Ishikawa (cell line): ENCODE data around the gene TEX10.

Source experiments
- CEBPB ChIP-seq: IDR thresholded peaks from 2 replicates; pipeline ENCODE4 v1.6.1; 2012
- CREB1 ChIP-seq: IDR thresholded peaks from 2 replicates; pipeline ENCODE4 v1.6.1; 2012; ENCODE audit warnings: low read depth
- EGR1 ChIP-seq: IDR thresholded peaks from 2 replicates; pipeline ENCODE4 v1.6.1; 2012
- EP300 ChIP-seq: IDR thresholded peaks from 2 replicates; pipeline ENCODE4 v1.6.1; 2012; ENCODE audit warnings: borderline replicate concordance
- FOXM1 ChIP-seq: IDR thresholded peaks from 2 replicates; pipeline ENCODE4 v1.6.1; 2012; ENCODE audit warnings: low read depth, borderline replicate concordance
- NFIC ChIP-seq: IDR thresholded peaks from 2 replicates; pipeline ENCODE4 v1.6.1; 2012
- RAD21 ChIP-seq: IDR thresholded peaks from 2 replicates; pipeline ENCODE4 v1.6.1; 2012; ENCODE audit warnings: low read depth
- TAF1 ChIP-seq: IDR thresholded peaks from 2 replicates; pipeline ENCODE4 v1.6.1; 2012; ENCODE audit warnings: low read depth, mild to moderate bottlenecking
- TCF12 ChIP-seq: IDR thresholded peaks from 2 replicates; pipeline ENCODE4 v1.6.1; 2012; ENCODE audit warnings: low read depth
- TEAD4 ChIP-seq: IDR thresholded peaks from 2 replicates; pipeline ENCODE4 v1.6.1; 2012
- YY1 ChIP-seq: IDR thresholded peaks from 2 replicates; pipeline ENCODE4 v1.6.1; 2012; ENCODE audit warnings: low read depth
- ZBTB7A ChIP-seq: IDR thresholded peaks from 2 replicates; pipeline ENCODE4 v1.6.1; 2012; ENCODE audit warnings: low read depth
- TF ChIP-seq, protein P1 (sequence below): IDR thresholded peaks from 2 replicates; pipeline ENCODE4 v1.6.1; 2012; ENCODE audit warnings: low read depth, mild to moderate bottlenecking
- TF ChIP-seq, protein P2 (sequence below): IDR thresholded peaks from 2 replicates; pipeline ENCODE4 v1.6.1; 2012
- TF ChIP-seq, protein P3 (sequence below): IDR thresholded peaks from 2 replicates; pipeline ENCODE4 v1.6.1; 2012

TEX10 gene

DNA sequence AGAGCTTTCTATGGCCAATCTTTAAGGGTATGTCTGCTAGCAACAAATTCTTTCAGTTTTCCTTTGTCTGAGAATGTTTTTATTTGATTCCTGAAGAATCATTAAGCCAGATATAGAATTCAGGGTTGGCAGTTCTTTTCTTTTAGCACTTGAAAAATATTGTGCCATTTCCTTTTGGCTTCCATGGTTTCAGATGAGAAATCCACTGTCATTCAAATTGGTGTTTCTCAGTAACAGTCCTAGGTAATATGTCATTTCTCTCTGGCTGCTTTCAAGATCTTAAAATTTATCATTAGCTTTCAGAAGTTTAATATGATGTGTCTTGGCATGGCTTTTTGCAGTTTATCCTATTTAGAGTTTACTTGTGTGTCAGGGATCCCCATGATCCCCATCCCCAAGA, 67.7 kb downstream of the TEX10 start:
- TF ChIP-seq TCF12 (no peak), TAF1 (no peak), FOXM1 (no peak), CEBPB (no peak), ZBTB7A (no peak), EGR1 (no peak), YY1 (no peak), CREB1 (no peak), NFIC (no peak), RAD21 (no peak), EP300 (no peak), TEAD4 (no peak)
- TF ChIP-seq, protein P1, sequence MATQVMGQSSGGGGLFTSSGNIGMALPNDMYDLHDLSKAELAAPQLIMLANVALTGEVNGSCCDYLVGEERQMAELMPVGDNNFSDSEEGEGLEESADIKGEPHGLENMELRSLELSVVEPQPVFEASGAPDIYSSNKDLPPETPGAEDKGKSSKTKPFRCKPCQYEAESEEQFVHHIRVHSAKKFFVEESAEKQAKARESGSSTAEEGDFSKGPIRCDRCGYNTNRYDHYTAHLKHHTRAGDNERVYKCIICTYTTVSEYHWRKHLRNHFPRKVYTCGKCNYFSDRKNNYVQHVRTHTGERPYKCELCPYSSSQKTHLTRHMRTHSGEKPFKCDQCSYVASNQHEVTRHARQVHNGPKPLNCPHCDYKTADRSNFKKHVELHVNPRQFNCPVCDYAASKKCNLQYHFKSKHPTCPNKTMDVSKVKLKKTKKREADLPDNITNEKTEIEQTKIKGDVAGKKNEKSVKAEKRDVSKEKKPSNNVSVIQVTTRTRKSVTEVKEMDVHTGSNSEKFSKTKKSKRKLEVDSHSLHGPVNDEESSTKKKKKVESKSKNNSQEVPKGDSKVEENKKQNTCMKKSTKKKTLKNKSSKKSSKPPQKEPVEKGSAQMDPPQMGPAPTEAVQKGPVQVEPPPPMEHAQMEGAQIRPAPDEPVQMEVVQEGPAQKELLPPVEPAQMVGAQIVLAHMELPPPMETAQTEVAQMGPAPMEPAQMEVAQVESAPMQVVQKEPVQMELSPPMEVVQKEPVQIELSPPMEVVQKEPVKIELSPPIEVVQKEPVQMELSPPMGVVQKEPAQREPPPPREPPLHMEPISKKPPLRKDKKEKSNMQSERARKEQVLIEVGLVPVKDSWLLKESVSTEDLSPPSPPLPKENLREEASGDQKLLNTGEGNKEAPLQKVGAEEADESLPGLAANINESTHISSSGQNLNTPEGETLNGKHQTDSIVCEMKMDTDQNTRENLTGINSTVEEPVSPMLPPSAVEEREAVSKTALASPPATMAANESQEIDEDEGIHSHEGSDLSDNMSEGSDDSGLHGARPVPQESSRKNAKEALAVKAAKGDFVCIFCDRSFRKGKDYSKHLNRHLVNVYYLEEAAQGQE: no peak
- TF ChIP-seq, protein P2, sequence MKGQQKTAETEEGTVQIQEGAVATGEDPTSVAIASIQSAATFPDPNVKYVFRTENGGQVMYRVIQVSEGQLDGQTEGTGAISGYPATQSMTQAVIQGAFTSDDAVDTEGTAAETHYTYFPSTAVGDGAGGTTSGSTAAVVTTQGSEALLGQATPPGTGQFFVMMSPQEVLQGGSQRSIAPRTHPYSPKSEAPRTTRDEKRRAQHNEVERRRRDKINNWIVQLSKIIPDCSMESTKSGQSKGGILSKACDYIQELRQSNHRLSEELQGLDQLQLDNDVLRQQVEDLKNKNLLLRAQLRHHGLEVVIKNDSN: no peak
- TF ChIP-seq, protein P3, sequence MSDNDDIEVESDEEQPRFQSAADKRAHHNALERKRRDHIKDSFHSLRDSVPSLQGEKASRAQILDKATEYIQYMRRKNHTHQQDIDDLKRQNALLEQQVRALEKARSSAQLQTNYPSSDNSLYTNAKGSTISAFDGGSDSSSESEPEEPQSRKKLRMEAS: no peak

- TF ChIP-seq TCF12 (no peak), NFIC (no peak), CREB1 (no peak), EGR1 (no peak), RAD21 (no peak), TAF1 (no peak), YY1 (no peak), EP300 (no peak), CEBPB (no peak), ZBTB7A (no peak), TEAD4 (no peak)
- TF ChIP-seq, protein P2: no peak
- TF ChIP-seq, protein P1: no peak
Observed at GRCh38 chr9:100284247-100284646, 68.5 kb downstream of the TEX10 start.

DNA sequence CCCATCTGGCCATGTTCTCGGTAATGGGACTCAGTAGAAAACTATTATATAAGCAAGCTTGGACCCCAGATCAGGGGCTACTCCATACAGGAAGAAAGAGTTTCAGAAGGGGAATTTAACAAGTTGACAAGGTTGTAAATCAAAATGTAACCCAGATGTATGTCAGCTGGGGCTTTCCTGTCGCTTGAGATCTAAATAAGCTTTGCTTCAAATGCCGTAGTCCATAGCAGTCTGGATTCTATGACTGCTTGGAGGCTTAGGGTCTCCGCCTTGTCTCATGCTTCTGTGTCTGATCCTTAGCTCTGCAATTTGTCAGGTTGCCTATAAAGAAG, 70.4 kb downstream of the TEX10 start:
- no peak for TF ChIP-seq YY1

GRCh38 chr9:100281676-100282387, 70.9 kb downstream of the TEX10 start:
- TF ChIP-seq TCF12 (no peak), NFIC (no peak), ZBTB7A (no peak), EGR1 (no peak), CREB1 (no peak), TAF1 (no peak), TEAD4 (no peak)
- TF ChIP-seq, protein P1: no peak
- TF ChIP-seq, protein P2: no peak

- no peak for TF ChIP-seq YY1
- TF ChIP-seq, protein P3: no peak
Observed at GRCh38 chr9:100281066-100281465, 71.7 kb downstream of the TEX10 start.
